Stimulated activated CD4-positive, alpha-beta T cell treated with anti-CD3 and anti-CD28 coated beads, TNF-alpha, amount 100 ng/mL, for 1 hour (primary cell): ENCODE measurements around the gene PLA2G6.

Source experiments
- DNase-seq, 3 donors: peaks; one replicate each; pipeline ENCODE4 v3.0.0-alpha.2; 2020; ENCODE audit warnings: low read depth in 3 of 3, low spot score in 1 of 3

The PLA2G6 gene

GRCh38 chr22:38214302-38215056 lies 32.8 kb upstream of the PLA2G6 start:
- DNase-seq = peak in 2 of 3 donors; percentile 46 to 53

GRCh38 chr22:38213990-38214301 lies 32.3 kb upstream of the PLA2G6 start:
- no peak for DNase-seq

- no peak for DNase-seq
Measured at GRCh38 chr22:38213319-38213989, 31.8 kb upstream of the PLA2G6 start.

GRCh38 chr22:38212442-38212841 lies 30.8 kb upstream of the PLA2G6 start:
- DNase-seq = no peak

GRCh38 chr22:38211556-38211955 lies 29.9 kb upstream of the PLA2G6 start:
- DNase-seq = no peak

DNA sequence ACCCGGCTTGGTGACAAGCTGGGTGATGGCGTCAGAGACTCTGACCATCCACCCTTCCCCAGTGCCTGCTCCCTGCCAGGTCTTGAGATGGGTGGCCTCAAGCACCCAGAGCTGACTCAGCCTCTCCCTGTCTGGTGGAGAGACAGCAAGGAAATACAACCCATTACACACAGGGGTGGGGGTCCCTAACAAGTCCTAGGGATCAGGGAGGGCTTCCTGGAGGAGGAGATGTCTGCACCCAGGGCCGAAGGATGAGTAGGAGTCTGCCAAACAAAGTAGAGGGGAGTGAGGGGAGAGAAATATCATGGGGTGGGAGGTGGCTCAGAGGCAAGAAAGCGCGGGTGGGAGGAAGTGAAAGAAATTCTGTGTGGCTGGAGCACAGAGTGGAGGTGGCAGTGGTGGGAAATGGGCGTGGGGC lies 26.9 kb upstream of the PLA2G6 start:
- no peak for DNase-seq

DNA sequence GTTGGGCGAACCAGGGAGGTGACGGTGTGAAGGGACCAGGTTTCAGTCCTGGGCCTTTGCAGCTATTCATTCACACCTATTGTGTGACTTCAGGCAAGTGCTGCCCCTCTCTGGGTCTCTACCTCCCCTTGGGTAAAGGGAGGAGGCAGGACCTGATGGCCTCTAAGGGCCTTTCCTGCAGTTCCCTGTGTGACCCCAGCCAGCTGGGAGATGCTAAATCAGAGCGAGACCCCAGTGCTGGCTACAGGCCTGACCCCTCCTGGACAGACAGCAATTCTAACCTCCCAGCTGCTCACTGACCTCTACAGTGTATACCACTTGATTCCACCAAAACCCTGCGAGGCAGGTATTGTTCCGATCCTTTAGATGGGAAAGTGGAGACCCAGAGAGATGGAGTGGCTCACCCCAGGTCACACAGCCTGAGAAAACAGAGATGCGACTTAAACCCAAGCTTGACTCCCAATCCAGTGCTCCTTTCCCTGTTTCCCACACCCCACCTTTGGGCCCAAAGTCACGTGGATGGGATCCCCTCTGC lies 26.3 kb upstream of the PLA2G6 start:
- DNase-seq = no peak

DNA sequence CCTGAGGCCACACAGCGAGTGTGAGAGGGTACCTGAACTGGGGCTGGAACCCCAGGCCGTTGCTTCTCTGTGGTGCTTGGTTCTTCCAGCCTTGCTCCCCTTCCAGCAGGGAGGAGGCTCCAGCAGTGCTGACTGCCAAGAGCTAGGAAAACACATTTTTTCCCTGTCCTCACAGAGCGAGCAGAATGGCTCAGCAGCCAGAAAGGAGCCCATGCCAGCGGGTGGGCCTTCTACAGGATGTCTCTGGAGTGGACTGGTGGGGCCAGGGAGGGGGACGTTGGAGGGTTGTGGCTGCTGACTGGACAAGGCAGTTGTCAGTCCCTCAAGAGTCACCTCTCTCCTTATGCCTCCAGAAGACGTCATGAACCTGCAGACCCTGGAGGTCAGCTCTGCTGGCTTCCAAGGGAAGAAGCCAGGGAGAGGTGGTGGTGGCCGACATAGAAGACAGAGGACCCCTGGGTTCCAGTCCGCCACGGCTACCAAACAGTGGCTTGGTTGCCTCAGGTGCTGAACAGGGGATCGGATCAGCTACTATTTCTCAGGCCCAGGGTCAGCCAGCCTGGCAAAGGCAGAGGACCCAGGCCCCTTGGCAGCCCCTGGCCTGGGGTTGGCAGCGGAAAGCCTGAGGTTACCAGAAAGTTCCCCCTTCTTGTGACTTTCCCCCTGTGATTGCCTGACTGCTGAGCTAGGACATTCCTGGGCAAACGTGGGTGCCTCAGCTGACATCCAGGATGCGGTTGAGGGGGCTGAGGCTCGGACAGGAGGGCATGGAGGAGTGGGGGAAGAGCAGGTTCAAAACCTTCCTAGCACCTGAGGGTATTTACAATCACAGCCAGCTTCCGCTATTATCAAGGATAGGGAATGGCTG lies 23.9 kb upstream of the PLA2G6 start:
- DNase-seq = no peak

- no peak for DNase-seq
Measured at GRCh38 chr22:38204784-38205183, 23.2 kb upstream of the PLA2G6 start.

DNA sequence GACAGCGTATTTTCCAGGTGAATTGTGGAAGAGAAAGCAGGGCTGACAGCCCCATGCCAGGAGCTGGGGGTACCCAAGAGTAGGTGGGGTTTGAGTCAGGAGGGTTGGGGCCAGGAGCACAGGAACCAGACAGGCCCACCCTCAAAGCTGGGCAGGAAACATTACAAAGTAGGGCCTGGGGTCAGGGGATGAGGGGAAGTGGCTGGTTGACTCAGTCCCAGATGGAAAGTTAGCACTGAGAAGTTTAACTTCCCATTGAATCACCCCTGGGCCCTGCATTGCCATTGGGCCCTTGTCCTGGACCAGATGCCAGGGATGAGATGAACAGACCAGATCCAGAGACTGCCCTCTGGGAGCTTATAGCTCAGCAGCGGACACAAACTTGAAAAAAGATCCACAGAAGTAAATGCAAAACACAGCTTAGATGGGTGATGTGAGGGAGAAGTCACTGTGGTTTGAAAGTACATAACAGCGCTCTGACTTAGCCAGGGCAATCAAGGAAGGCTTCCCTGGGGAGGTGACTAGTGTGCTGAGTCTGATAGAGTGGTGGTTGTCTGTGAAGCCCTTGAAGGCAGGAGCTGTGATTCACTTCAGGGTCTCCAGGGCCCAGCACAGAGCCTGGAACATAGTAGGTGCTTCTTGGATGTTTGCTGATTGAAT lies 22.4 kb upstream of the PLA2G6 start:
- DNase-seq = no peak

GRCh38 chr22:38203090-38203810 lies 21.6 kb upstream of the PLA2G6 start:
- DNase-seq = no peak

DNA sequence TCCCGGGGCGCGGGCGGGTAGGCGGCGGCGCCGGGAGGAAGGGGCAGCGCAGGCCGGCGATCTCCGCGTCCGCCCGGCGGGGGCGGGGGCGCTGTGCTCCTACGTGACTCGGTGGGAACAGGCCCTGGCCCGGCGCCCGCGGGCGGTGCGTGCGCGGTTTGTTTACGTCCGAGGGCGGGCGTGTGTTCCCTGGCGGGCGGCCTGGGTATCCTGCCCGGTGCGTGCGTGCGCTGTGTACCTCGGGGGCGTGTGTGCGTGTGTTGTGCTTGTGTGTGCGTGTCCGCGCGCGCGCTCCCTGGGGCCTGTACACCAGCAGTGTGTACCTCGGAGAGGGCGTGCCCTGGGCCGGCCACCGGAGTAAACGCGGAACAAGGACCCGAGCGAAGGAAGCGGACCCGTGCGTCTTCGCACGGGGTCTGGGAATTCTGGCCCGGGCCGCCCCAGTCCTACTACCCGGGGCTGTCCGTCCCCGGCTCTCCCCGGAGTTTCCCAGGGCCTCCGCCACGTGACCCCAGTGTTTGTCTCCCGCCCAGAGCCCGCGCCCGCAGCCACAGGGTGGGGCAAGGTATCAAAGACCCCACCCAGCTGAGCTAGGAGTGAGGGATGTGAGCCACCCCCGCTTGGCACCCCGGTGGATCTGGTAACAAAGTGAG lies 20.9 kb upstream of the PLA2G6 start:
- DNase-seq = peak in 1 of 3 donors; percentile 34

DNA sequence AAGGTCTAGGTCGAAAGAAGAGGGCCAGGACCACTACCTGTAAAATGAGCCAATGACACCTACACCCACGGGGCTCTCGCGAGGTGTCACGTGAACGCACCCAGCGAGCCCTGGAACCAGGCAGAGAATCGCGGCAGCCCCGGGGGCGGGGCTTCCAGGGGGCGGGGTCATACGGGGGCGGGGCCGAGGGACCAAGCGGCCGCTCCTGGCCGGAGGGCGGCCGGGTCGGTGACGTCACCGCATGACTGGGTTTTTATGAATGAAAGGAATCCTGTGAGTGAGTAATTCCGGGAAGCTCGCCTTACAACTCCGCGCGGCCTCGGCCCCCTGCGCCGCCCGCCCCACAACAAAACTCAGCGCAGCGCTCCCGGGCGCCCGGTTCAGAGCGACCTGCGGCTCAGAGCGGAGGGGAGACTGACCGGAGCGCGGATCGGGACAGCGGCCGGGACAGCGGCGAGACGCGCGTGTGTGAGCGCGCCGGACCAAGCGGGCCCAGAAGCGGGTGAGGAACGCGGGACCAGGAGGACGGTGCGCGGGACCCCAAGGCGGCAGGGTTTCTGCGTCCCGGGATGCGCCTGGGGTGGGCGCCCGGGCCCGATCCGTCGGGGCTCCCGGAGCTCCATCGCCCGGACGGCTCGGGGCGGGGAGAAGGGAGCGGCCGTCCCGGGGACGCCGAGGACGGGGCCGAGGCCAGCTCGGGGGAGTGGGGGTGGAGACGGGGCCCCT lies 20.2 kb upstream of the PLA2G6 start, which contains the start of gene MAFF:
Gene MAFF (plus strand): TSS at position 284 of the 726 bp plus-strand sequence. CDS start 11,860 bp downstream, outside the sequence.
- peak; percentile 64 to 80 (median 71) for DNase-seq

DNA sequence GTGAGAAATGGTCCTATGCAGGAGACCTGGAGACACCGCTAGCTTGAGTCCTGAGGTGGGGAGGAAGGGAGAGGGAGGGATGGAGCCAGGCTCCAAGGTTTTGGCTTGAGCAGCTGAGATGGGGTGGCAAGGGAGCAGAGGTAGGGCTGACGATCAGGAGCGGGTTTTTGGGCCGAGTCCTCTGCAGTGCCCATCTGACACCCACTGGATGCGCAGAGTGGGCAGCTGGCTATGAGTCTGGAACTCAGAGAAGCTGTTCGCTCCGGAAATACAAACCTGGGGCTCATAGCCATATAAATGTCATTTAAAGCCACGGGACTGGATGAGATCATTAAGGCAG lies 19.7 kb upstream of the PLA2G6 start:
- DNase-seq = no peak

DNA sequence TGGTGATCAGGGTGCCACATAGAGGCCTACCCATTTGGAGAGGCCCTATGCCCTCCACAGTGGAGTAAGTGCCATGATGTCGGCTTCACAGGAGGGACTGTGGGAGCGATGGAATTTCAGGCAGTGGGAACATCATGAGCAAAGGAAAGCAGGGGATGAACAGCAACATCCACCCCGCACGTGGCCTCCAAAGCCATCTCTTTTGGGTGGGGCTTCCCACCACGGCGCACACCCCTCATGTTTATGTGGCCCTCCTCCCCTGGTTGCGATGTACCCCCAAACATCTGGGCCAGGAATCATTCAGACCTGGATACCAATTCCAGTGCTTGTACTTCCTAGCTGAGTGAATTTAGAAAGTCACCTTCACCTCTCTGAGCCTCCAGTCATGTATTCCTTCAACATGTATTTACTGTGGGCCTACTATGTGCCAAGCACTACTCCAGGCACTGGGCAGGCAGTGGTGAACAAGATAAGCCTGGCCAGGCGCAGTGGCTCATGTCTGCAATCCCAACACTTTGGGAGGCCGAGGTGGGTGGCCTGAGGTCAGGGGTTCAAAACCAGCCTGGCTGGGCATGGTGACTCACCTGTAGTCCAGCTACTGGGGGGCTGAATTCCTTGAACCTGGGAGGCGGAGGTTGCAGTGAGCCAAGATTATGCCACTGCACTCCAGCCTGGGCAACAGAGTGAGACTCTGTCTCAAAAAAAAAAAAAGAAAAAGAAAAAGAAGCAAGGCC lies 18.4 kb upstream of the PLA2G6 start:
- DNase-seq = no peak

- DNase-seq = no peak
Measured at GRCh38 chr22:38196791-38197419, 15.3 kb upstream of the PLA2G6 start.

DNA sequence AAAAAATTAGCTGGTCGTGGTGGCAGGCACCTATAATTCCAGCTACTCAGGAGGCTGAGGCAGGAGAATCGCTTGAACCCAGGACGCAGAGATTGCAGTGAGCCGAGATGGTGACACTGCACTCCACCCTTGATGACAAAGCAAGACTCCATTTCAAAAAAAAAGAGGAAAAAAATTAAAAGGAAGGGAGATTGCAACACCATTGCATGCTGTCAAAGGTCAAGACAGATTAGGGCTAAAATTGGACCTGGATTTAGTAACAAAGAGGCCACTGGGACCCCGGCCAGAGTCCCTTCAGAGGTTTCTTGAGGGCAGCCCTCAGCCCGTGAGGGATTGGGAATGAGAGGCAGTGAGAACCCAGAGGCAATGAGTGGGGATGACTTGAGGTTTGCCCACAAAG lies 11.9 kb upstream of the PLA2G6 start:
- no peak for DNase-seq

GRCh38 chr22:38192475-38192863 lies 10.8 kb upstream of the PLA2G6 start:
- DNase-seq = no peak
